HL-60 (cell line): ENCODE measurements around the gene ELMOD3.
A peak's percentile ranks its signal among the peaks of the same experiment; 100 is the strongest.

Experiments used
- DNase-seq, 2 experiments: peaks; one replicate each; pipeline ENCODE4 v3.0.0-alpha.2; 2010 to 2020; ENCODE audit warnings: low read depth in 1 of 2, low spot score in 1 of 2
- H3K27ac ChIP-seq: fragments of 250-450 bp; sonication (Bioruptor Pico); replicated peaks from 2 replicates; pipeline ENCODE4 v1.5.1; 2020; ENCODE audit warnings: mild to moderate bottlenecking, moderate library complexity
- H3K27me3 ChIP-seq: fragments of 250-450 bp; sonication (Bioruptor Pico); 2 replicates; pipeline ENCODE4 v1.5.1; 2021; ENCODE audit warnings: mild to moderate bottlenecking, moderate library complexity; ENCODE audit not compliant: insufficient read depth, poor library complexity, severe bottlenecking
- H3K4me3 ChIP-seq: replicated peaks from 2 replicates; pipeline ENCODE4 v1.5.1; 2011; ENCODE audit warnings: mild to moderate bottlenecking, control low read depth, low read length; ENCODE audit not compliant: insufficient read depth
- GABPA ChIP-seq: IDR thresholded peaks from 2 replicates; pipeline ENCODE4 v1.6.1; 2012; ENCODE audit warnings: low read depth
- POLR2AphosphoS5 ChIP-seq: IDR thresholded peaks from 2 replicates; pipeline ENCODE4 v1.6.1; 2012; ENCODE audit warnings: low read depth
- SPI1 ChIP-seq: IDR thresholded peaks from 2 replicates; pipeline ENCODE4 v1.6.1; 2012; ENCODE audit warnings: low read depth, mild to moderate bottlenecking, borderline replicate concordance
- TF ChIP-seq, protein P1 (sequence below): IDR thresholded peaks from 2 replicates; pipeline ENCODE4 v1.6.1; 2012; ENCODE audit warnings: low read depth; ENCODE audit not compliant: insufficient replicate concordance
- TF ChIP-seq, protein P2 (sequence below): IDR thresholded peaks from one replicate; pipeline ENCODE4 v1.5.1; 2011; ENCODE audit warnings: low read length, control low read depth, inconsistent platforms; ENCODE audit not compliant: insufficient read depth

Gene ELMOD3

DNA sequence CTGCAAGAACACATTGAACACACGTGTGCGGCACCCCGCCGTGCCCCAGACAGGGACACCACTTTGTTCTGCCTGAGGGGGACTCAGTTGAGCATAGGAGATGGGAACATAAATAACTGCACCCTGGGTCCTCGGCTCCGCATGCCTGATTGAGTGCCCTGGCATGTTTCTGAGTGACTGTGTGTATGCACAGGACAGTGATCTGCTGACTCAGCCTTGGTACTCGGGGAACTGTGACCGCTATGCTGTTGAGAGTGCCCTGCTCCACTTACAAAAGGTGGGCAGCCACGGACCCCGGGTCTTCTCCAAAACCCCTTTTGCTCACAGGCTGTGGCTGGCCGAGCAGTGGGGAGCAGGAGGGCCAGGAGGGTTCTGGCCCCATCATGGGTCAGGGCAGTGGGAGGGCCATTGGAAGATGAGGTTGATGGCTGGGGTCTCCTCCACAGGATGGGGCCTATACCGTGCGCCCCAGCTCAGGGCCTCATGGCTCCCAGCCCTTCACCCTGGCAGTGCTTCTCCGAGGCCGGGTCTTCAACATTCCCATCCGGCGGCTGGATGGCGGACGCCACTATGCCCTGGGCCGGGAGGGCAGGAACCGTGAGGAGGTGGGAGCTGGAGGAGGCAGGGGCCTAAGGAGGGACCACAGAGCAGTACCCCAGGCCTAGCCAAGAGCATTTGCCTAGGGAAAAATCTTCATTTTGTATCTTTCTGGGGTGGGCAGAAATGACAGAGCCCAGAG lies 80.8 kb downstream of the ELMOD3 start:
- H3K27ac ChIP-seq = no peak overlapping the region
- H3K4me3 ChIP-seq = no peak overlapping the region
- no peak for DNase-seq
- no peaks in the 10 kb centered on the region for H3K27me3 ChIP-seq
- no peak for TF ChIP-seq POLR2AphosphoS5
- no peak for TF ChIP-seq SPI1

DNA sequence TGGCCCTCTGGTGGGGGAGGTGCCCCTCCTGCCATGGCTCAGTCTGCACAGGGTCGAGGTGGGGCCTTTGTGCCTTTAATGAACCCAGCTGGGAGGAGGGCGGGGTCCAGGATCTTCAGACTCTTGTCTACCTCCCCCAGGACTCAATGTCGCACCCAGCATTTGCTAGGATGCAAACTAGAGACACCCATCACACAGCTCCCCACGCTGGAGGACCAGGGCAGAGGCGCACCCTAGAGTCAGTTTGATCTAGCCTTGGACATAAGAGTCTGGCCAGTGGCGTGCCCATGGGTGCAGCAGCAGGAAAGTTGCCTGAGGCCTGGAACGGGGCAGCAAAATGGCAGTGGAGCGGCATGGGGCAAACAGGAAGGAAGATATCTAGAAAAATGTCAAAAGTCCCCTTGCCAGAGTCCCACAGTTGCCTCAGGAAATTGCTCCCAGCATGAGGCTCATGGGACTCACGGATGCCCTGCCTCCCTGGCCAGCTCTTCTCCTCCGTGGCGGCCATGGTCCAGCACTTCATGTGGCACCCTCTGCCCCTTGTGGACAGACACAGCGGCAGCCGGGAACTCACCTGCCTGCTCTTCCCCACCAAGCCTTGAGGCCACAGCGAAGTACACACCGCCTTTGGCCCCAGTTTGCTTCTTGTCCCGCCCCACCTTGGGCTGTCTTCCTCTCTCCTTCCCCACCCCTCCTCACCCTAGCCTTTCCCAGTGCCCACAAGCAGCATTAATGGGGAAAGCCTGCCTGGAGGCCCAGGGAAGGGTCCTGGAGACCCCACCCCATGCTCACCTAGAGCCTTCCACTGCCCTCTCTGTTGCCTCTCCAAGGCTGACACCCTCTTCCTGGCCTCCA lies 81.6 kb downstream of the ELMOD3 start:
- H3K4me3 ChIP-seq = no peak overlapping the region
- DNase-seq = no peak
- peak overlapping the region; percentile 82 for H3K27ac ChIP-seq
- no peak for TF ChIP-seq SPI1
- no peak for TF ChIP-seq POLR2AphosphoS5
- TF ChIP-seq, protein P1, sequence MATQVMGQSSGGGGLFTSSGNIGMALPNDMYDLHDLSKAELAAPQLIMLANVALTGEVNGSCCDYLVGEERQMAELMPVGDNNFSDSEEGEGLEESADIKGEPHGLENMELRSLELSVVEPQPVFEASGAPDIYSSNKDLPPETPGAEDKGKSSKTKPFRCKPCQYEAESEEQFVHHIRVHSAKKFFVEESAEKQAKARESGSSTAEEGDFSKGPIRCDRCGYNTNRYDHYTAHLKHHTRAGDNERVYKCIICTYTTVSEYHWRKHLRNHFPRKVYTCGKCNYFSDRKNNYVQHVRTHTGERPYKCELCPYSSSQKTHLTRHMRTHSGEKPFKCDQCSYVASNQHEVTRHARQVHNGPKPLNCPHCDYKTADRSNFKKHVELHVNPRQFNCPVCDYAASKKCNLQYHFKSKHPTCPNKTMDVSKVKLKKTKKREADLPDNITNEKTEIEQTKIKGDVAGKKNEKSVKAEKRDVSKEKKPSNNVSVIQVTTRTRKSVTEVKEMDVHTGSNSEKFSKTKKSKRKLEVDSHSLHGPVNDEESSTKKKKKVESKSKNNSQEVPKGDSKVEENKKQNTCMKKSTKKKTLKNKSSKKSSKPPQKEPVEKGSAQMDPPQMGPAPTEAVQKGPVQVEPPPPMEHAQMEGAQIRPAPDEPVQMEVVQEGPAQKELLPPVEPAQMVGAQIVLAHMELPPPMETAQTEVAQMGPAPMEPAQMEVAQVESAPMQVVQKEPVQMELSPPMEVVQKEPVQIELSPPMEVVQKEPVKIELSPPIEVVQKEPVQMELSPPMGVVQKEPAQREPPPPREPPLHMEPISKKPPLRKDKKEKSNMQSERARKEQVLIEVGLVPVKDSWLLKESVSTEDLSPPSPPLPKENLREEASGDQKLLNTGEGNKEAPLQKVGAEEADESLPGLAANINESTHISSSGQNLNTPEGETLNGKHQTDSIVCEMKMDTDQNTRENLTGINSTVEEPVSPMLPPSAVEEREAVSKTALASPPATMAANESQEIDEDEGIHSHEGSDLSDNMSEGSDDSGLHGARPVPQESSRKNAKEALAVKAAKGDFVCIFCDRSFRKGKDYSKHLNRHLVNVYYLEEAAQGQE = no peak
- no peak for TF ChIP-seq GABPA
- TF ChIP-seq, protein P2, sequence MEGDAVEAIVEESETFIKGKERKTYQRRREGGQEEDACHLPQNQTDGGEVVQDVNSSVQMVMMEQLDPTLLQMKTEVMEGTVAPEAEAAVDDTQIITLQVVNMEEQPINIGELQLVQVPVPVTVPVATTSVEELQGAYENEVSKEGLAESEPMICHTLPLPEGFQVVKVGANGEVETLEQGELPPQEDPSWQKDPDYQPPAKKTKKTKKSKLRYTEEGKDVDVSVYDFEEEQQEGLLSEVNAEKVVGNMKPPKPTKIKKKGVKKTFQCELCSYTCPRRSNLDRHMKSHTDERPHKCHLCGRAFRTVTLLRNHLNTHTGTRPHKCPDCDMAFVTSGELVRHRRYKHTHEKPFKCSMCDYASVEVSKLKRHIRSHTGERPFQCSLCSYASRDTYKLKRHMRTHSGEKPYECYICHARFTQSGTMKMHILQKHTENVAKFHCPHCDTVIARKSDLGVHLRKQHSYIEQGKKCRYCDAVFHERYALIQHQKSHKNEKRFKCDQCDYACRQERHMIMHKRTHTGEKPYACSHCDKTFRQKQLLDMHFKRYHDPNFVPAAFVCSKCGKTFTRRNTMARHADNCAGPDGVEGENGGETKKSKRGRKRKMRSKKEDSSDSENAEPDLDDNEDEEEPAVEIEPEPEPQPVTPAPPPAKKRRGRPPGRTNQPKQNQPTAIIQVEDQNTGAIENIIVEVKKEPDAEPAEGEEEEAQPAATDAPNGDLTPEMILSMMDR = no peak
- H3K27me3 ChIP-seq = no peaks in the 10 kb centered on the region

DNA sequence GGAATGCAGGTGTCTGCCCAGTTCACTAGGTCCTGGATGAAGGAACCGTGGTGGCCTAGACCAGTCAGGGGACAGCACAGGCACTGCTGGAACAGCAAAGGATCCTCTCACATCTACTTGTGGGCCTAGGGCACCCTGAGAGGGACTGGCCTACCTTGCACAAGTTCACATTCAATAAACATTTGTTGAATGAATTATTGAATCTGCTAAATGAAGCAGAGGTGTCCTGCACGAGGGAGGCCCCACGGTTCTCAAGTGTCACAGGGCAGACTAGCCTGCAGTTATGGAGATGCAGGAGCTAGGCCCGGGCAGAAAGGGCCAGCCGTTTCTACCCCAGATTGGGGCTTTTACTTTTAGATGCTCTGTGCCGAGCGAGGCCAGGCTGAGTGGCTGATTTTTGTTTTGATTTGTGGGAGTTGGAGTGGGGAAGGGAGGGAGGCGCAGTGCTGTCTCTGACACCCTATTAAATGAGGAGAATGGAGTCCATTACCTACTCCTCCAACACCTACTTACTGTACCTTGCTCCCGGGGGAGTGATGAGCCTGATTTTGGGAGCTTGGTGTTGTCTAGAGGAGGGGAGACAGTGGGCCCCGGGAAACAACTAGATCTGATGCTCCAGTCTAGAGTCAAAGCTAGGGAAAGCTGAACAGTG lies 82.4 kb downstream of the ELMOD3 start:
- DNase-seq = no peak
- H3K4me3 ChIP-seq = no peak overlapping the region
- no peak for TF ChIP-seq POLR2AphosphoS5
- TF ChIP-seq GABPA = no peak
- TF ChIP-seq, protein P2 = no peak
- TF ChIP-seq SPI1 = no peak
- TF ChIP-seq, protein P1 = no peak
- peak overlapping the region; percentile 82 for H3K27ac ChIP-seq
- H3K27me3 ChIP-seq = no peaks in the 10 kb centered on the region
